GM13976 (cell line): ENCODE measurements around the gene NAPG.

Experiments used
- DNase-seq: peaks from one replicate; pipeline ENCODE4 v3.0.0; 2012; ENCODE audit warnings: low spot score
- CTCF ChIP-seq: IDR thresholded peaks from 2 replicates; pipeline ENCODE4 v1.5.1; 2012; ENCODE audit warnings: borderline replicate concordance, mild to moderate bottlenecking; ENCODE audit not compliant: insufficient read depth; ENCODE audit errors: extremely low read depth, missing control alignments, control extremely low read depth
- in situ Hi-C: fragments of 300-500 bp; cut with MboI; formaldehyde crosslinking; loops from one replicate; pipeline ENCODE4 v1.12.0; 2022; ENCODE audit warnings: low sequenced_read_pairs, mixed read lengths, inconsistent platforms; ENCODE audit not compliant: unreplicated experiment

Gene NAPG

GRCh38 chr18:10482985-10483949, 42.6 kb upstream of the NAPG start:
- in situ Hi-C loops, result no loop called here
- peak; percentile 84 for DNase-seq

GRCh38 chr18:10485475-10485874, 40.4 kb upstream of the NAPG start:
- DNase-seq, result no peak
- in situ Hi-C loops, result no loop called here
- TF ChIP-seq CTCF, result no peak

More at GRCh38 chr18:10482985-10483949, 42.6 kb upstream of the NAPG start:
- no peak for TF ChIP-seq CTCF

- in situ Hi-C loops, result no loop called here
- TF ChIP-seq CTCF, result no peak
- no peak for DNase-seq
These were observed 39.5 kb upstream of the NAPG start for GRCh38 chr18:10486362-10486761.

- TF ChIP-seq CTCF, result no peak
- no peak for DNase-seq
- in situ Hi-C loops, result no loop called here
These were observed 38.7 kb upstream of the NAPG start for GRCh38 chr18:10487154-10487553.

- in situ Hi-C loops, result no loop called here
- DNase-seq, result no peak
- no peak for TF ChIP-seq CTCF
These were observed 37.8 kb upstream of the NAPG start for GRCh38 chr18:10488017-10488416.

GRCh38 chr18:10490401-10491165, 35.2 kb upstream of the NAPG start:
- peak; percentile 64 for DNase-seq
- peak; percentile 66 for TF ChIP-seq CTCF
- in situ Hi-C loops, result no loop called here
